K562 (cell line): Measurements from ENCODE around the gene MAGI1.
"Not testable (repeated sequence)": the region's sequence is repeated elsewhere in the genome, so short reads cannot be mapped to it uniquely, and the experiment has no call there.

ENCODE experiments used
- ATF2 ChIP-seq: sonication (generic); formaldehyde crosslinking; IDR thresholded peaks from 2 replicates; pipeline ENCODE4 v1.8.1; 2022; ENCODE audit warnings: missing genetic modification reagents
- CHD4 ChIP-seq: fragments of 200-600 bp; sonication (generic); IDR thresholded peaks from 3 replicates; pipeline ENCODE4 v1.6.1; 2012; ENCODE audit warnings: low read depth, mild to moderate bottlenecking, mixed read lengths, low read length, inconsistent platforms; ENCODE audit not compliant: insufficient read depth, insufficient replicate concordance, poor library complexity, severe bottlenecking
- CTCF ChIP-seq, 3 experiments: IDR thresholded peaks in 2 of 3; conservative IDR thresholded peaks in 1 of 3; 2 replicates each; pipeline ENCODE4 v1.5.1; 2011 to 2012; ENCODE audit warnings: low read length in 3 of 3, mild to moderate bottlenecking in 3 of 3, control low read depth in 2 of 3, improper control_type of control experiment in 1 of 3, inconsistent platforms in 1 of 3, low read depth in 1 of 3, mixed read lengths in 1 of 3, moderate library complexity in 1 of 3; ENCODE audit not compliant: insufficient read depth in 2 of 3
- HOMEZ ChIP-seq: fragments of 250-450 bp; sonication (Bioruptor Pico); IDR thresholded peaks from 2 replicates; pipeline ENCODE4 v1.4.0; 2020; ENCODE audit warnings: mild to moderate bottlenecking, moderate library complexity
- MLX ChIP-seq, 2 experiments: fragments of 450-650 bp in 1 of 2; sonication (generic) in 1 of 2; formaldehyde crosslinking; conservative IDR thresholded peaks; 2 replicates each; pipeline versions ENCODE4 v1.4.0 to v1.8.1; 2020 to 2022; ENCODE audit warnings: mild to moderate bottlenecking in 1 of 2, missing genetic modification reagents in 1 of 2
- NFYB ChIP-seq: IDR thresholded peaks from 2 replicates; pipeline ENCODE4 v1.6.1; 2011; ENCODE audit warnings: mild to moderate bottlenecking, moderate library complexity; ENCODE audit not compliant: insufficient read length; ENCODE audit errors: extremely low read depth
- POLR2A ChIP-seq: fragments of 450-650 bp; conservative IDR thresholded peaks from 2 replicates; pipeline ENCODE4 v1.6.1; 2016
- SIRT6 ChIP-seq: IDR thresholded peaks from one replicate; pipeline ENCODE4 v1.6.1; 2012; ENCODE audit warnings: low read depth, mild to moderate bottlenecking, control low read depth, inconsistent platforms, low read length, moderate library complexity
- SRSF3 ChIP-seq: fragments of 200-400 bp; formaldehyde crosslinking; IDR thresholded peaks from 2 replicates; pipeline ENCODE4 v1.6.1; 2016; ENCODE audit warnings: mild to moderate bottlenecking, low read length, moderate library complexity; ENCODE audit not compliant: insufficient read depth
- ZNF12 ChIP-seq: sonication (generic); formaldehyde crosslinking; IDR thresholded peaks from 2 replicates; pipeline ENCODE4 v1.4.0; 2020; ENCODE audit warnings: mild to moderate bottlenecking, missing genetic modification reagents
- ZNF347 ChIP-seq: fragments of 450-650 bp; formaldehyde crosslinking; IDR thresholded peaks from 2 replicates; pipeline ENCODE4 v1.4.0; 2020; ENCODE audit warnings: low read depth, mild to moderate bottlenecking, moderate library complexity

- not testable (repeated sequence) for TF ChIP-seq MLX (CRISPR knock-in tag; conservative IDR thresholded peaks at IDR 0.05); CTCF (IDR thresholded peaks at IDR 0.05 in 2 of 3, conservative IDR thresholded peaks at IDR 0.05 in 1 of 3; ENCODE audit: insufficient read depth in 2 of 3, low read depth in 1 of 3, low read length in 3 of 3); NFYB; SIRT6; ZNF347 (CRISPR knock-in tag); CHD4; HOMEZ (CRISPR knock-in tag); ATF2 (CRISPR knock-in tag); ZNF12 (CRISPR knock-in tag); POLR2A; SRSF3
Measured at GRCh38 chr3:66027099-66027498, 11.6 kb downstream of the MAGI1 start.
